ENCODE results near the gene TOM1L2.

Gene TOM1L2

GRCh38 chr17:17830740-17831207 is 141.4 kb downstream of the TOM1L2 start:
- TF ChIP-seq Cebpa-rat (IDR thresholded peaks at IDR 0.05) = no peak
- Histone ChIP-seq H3K9ac (peak overlapping the region in 9 of 11 experiments; percentile 3 to 74 (median 39); a peak in 12 of 22 replicates), H3K9me3 (replicated peaks in 1 of 11) (no peaks in the 10 kb centered on the region), H3K27ac (peak overlapping the region in 5 of 11 experiments; percentile 12 to 47 (median 30); a peak in 4 of 22 replicates), H3K4me3 (no peak overlapping the region), H3K4me1 (peaks cover 95 to 99% (median 98%) of the 10 kb centered on the region in 10 experiments), H4K20me1 (peaks cover 81 to 100% (median 98%) of the 10 kb centered on the region in 11 experiments), H3K27me3 (no peaks in the 10 kb centered on the region), H3K4me2 (peak overlapping the region; percentile 17 to 100 (median 52)), H3K36me3 (peaks cover 41 to 84% (median 67%) of the 10 kb centered on the region in 11 experiments)

- peak overlapping the region in 3 of 11 experiments; percentile 20 to 47 (median 30); a peak in 3 of 22 replicates for H3K27ac ChIP-seq
- peaks cover 79 to 99% (median 97%) of the 10 kb centered on the region in 11 experiments for H4K20me1 ChIP-seq
- H3K9ac ChIP-seq = peak overlapping the region in 7 of 11 experiments; percentile 3 to 74 (median 35); a peak in 7 of 22 replicates
- no peak for TF ChIP-seq Cebpa-rat (IDR thresholded peaks at IDR 0.05)
- no peaks in the 10 kb centered on the region for H3K9me3 ChIP-seq (replicated peaks in 1 of 11)
- peaks cover 41 to 78% (median 66%) of the 10 kb centered on the region in 11 experiments for H3K36me3 ChIP-seq
- peaks cover 95 to 99% (median 98%) of the 10 kb centered on the region in 10 experiments for H3K4me1 ChIP-seq
- H3K4me2 ChIP-seq = peak overlapping the region; percentile 17 to 100 (median 52); a peak in 21 of 22 replicates
- H3K27me3 ChIP-seq = no peaks in the 10 kb centered on the region
- H3K4me3 ChIP-seq = no peak overlapping the region
These were observed 142.0 kb downstream of the TOM1L2 start for GRCh38 chr17:17830269-17830567.

- Histone ChIP-seq H3K9me3 (replicated peaks in 1 of 11) (no peaks in the 10 kb centered on the region), H3K4me2 (peak overlapping the region; percentile 83 to 100 (median 94)), H3K9ac (peak overlapping the region in 10 of 11 experiments; percentile 17 to 95 (median 50); a peak in 13 of 22 replicates), H3K4me1 (peaks cover 93 to 97% (median 95%) of the 10 kb centered on the region in 10 experiments), H3K4me3 (no peak overlapping the region), H3K36me3 (peaks cover 42 to 65% (median 59%) of the 10 kb centered on the region in 11 experiments), H3K27me3 (no peaks in the 10 kb centered on the region), H3K27ac (peak overlapping the region in 9 of 11 experiments; percentile 54 to 98 (median 93); a peak in 13 of 22 replicates), H4K20me1 (peaks cover 69 to 93% (median 86%) of the 10 kb centered on the region in 11 experiments)
- TF ChIP-seq Cebpa-rat (IDR thresholded peaks at IDR 0.05) = no peak
These were observed 144.2 kb downstream of the TOM1L2 start for GRCh38 chr17:17827826-17828621.

- Histone ChIP-seq H4K20me1 (peaks cover 71 to 94% (median 86%) of the 10 kb centered on the region in 11 experiments), H3K4me2 (peak overlapping the region; percentile 83 to 100 (median 94)), H3K9me3 (replicated peaks in 1 of 11) (no peaks in the 10 kb centered on the region), H3K36me3 (peaks cover 43 to 65% (median 58%) of the 10 kb centered on the region in 11 experiments), H3K27me3 (no peaks in the 10 kb centered on the region), H3K4me3 (peak overlapping the region in 6 of 10 experiments; percentile 1 to 44 (median 32); a peak in 8 of 20 replicates), H3K4me1 (peaks cover 93 to 97% (median 95%) of the 10 kb centered on the region in 10 experiments), H3K27ac (peak overlapping the region; percentile 10 to 98 (median 94); a peak in 19 of 22 replicates), H3K9ac (peak overlapping the region; percentile 22 to 95 (median 84); a peak in 18 of 22 replicates)
- no peak for TF ChIP-seq Cebpa-rat (IDR thresholded peaks at IDR 0.05)
These were observed 145.0 kb downstream of the TOM1L2 start for GRCh38 chr17:17826942-17827785.

GRCh38 chr17:17826342-17826713 is 145.9 kb downstream of the TOM1L2 start:
- peaks cover 71 to 94% (median 86%) of the 10 kb centered on the region in 11 experiments for H4K20me1 ChIP-seq
- no peak for TF ChIP-seq Cebpa-rat (IDR thresholded peaks at IDR 0.05)
- H3K4me3 ChIP-seq = peak overlapping the region in 6 of 10 experiments; percentile 1 to 44 (median 32); a peak in 8 of 20 replicates
- H3K9me3 ChIP-seq (replicated peaks in 1 of 11) = no peaks in the 10 kb centered on the region
- H3K36me3 ChIP-seq = peaks cover 35 to 65% (median 56%) of the 10 kb centered on the region in 11 experiments; a peak in 21 of 22 replicates
- H3K4me1 ChIP-seq = peaks cover 93 to 97% (median 95%) of the 10 kb centered on the region in 10 experiments
- peak overlapping the region; percentile 10 to 98 (median 94); a peak in 21 of 22 replicates for H3K27ac ChIP-seq
- H3K4me2 ChIP-seq = peak overlapping the region; percentile 83 to 100 (median 94)
- no peaks in the 10 kb centered on the region for H3K27me3 ChIP-seq
- H3K9ac ChIP-seq = peak overlapping the region; percentile 22 to 95 (median 84); a peak in 18 of 22 replicates

- H3K9ac ChIP-seq = peak overlapping the region; percentile 77 to 95 (median 84)
- peaks cover 71 to 94% (median 86%) of the 10 kb centered on the region in 11 experiments for H4K20me1 ChIP-seq
- H3K27ac ChIP-seq = peak overlapping the region; percentile 86 to 98 (median 94)
- peak overlapping the region; percentile 31 to 61 (median 47); a peak in 16 of 20 replicates for H3K4me3 ChIP-seq
- no peaks in the 10 kb centered on the region for H3K9me3 ChIP-seq (replicated peaks in 1 of 11)
- H3K4me1 ChIP-seq = peaks cover 93 to 97% (median 95%) of the 10 kb centered on the region in 10 experiments
- no peak for TF ChIP-seq Cebpa-rat (IDR thresholded peaks at IDR 0.05)
- peak overlapping the region; percentile 83 to 100 (median 94) for H3K4me2 ChIP-seq
- H3K27me3 ChIP-seq = no peaks in the 10 kb centered on the region
- H3K36me3 ChIP-seq = peaks cover 29 to 65% (median 56%) of the 10 kb centered on the region in 11 experiments
These were observed 147.2 kb downstream of the TOM1L2 start for GRCh38 chr17:17824783-17825614.

GRCh38 chr17:17824119-17824782 is 147.9 kb downstream of the TOM1L2 start:
- Histone ChIP-seq H4K20me1 (peaks cover 71 to 94% (median 86%) of the 10 kb centered on the region in 11 experiments), H3K36me3 (peaks cover 29 to 65% (median 58%) of the 10 kb centered on the region in 11 experiments), H3K27me3 (no peaks in the 10 kb centered on the region), H3K4me3 (peak overlapping the region; percentile 31 to 61 (median 47); a peak in 19 of 20 replicates), H3K27ac (peak overlapping the region; percentile 86 to 98 (median 94)), H3K4me1 (peaks cover 93 to 97% (median 95%) of the 10 kb centered on the region in 10 experiments), H3K9ac (peak overlapping the region; percentile 77 to 95 (median 84)), H3K4me2 (peak overlapping the region; percentile 83 to 100 (median 94)), H3K9me3 (replicated peaks in 1 of 11) (no peaks in the 10 kb centered on the region)
- TF ChIP-seq Cebpa-rat (IDR thresholded peaks at IDR 0.05) = no peak

Data from BLaER1 treated with 17β-estradiol and CSF1 and Interleukin-3, amounts not matched to agents 10 nM and 100 nM (cell line).